Dedifferentiated amniotic fluid mesenchymal stem cell (primary cell): Measurements from ENCODE around the gene PLCL1.
A peak's percentile ranks its signal among the peaks of the same experiment; 100 is the strongest.
"Not testable (repeated sequence)": the region's sequence is repeated elsewhere in the genome, so short reads cannot be mapped to it uniquely, and the experiment has no call there.

Experiments
- DNase-seq: peaks from one replicate; pipeline ENCODE4 v3.0.0-alpha.2; 2016; ENCODE audit errors: extremely low spot score

Gene PLCL1

GRCh38 chr2:197810016-197810415, 5.6 kb downstream of the PLCL1 start:
- DNase-seq, result no peak

- DNase-seq, result no peak
Measured at GRCh38 chr2:197810491-197810890, 6.1 kb downstream of the PLCL1 start.

- no peak for DNase-seq
Measured at GRCh38 chr2:197813093-197813787, 8.8 kb downstream of the PLCL1 start.

- DNase-seq, result no peak
Measured at GRCh38 chr2:197814526-197814925, 10.1 kb downstream of the PLCL1 start.

- no peak for DNase-seq
Measured at GRCh38 chr2:197821550-197822289, 17.3 kb downstream of the PLCL1 start.

GRCh38 chr2:197822333-197822732, 17.9 kb downstream of the PLCL1 start:
- DNase-seq, result no peak

DNA sequence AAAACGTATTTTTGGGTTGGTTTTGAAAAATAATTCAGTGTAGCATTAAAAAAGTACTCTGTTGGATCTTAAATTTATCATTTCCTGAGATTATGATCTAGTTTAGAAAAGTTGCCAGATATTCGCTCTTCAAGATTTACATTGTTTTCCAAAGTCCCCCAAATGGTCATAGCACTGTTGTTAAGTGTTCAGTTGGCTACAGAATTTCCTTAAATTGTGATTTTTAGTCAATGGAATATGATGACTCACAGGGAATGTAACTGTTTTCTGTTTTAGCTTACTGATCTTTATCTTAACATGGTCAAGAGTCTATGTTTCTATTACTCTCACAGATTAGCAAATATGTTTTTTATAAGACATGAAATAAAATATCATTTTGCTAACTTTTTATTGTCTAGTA, 23.2 kb downstream of the PLCL1 start:
- DNase-seq, result peak; percentile 53

DNA sequence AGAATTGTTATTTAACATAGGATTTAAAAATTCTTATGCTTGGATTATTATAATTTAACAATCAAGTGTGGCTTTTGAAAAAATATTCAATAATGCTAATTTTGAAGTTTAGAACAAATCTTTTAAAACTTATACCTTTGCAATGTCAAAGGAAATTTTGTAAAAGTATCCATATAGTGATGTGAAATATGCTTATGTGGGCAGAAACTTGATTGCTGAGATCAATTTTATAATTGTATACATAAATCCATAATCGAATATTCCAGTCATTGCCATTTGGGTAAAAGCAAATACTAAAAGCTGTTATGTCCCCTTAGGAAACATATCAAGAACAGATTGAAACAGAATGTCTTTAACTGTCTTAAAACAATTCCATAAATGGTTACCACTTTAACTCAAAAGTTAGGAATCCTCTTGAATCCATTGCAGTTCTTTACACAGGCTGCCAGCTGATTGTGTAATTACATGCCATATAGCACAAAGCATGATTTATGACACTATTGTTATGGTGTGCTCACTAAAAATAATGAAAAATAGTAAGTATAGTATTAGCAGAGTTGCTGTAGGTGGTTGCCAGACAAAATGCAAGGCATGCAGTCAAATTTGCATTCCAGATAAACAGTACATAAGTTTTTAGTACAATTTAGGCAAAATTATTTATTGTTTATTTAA, 24.2 kb downstream of the PLCL1 start:
- DNase-seq, result peak; percentile 67

GRCh38 chr2:197834771-197835170, 30.4 kb downstream of the PLCL1 start:
- DNase-seq, result not testable (repeated sequence)

- DNase-seq, result no peak
Measured at GRCh38 chr2:197835293-197835692, 30.9 kb downstream of the PLCL1 start.

DNA sequence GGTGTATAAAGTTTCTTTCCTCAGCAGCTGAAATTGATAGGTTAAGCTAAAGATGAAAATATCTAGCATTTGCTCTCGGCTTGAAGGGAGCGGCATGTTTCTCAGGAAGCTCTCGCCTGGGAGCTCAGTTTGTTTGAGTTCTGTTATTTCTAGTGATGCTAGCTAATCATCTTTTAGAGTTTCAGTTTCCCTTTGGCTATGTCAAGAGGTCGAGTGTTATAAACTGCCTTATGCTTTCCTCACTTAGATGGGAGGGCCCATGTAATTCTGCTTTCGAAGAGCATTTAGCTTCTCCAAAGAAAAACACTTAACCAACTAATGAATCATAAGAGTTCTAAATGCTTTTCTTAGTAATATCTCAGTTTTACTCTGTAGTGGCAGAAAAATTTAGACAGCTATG, 33.6 kb downstream of the PLCL1 start:
- DNase-seq, result peak; percentile 33

DNA sequence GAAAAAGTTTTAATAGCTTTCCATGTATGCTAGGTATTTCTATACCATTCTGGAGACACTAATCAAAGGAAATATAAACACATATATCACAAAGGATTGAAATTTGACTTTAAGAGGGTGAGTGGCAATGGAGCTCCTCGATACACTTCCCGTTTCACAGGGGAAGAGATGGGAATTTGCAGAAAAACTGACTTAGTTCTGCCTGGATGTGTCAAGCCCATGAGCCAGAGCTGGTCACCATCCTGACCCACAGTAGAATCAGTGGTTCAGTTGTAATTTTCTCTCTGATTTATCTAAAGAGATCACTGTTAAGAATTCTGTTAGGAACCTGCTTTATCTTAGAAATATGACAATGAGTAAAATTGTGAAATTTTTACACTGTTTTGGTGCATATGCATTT, 34.2 kb downstream of the PLCL1 start:
- no peak for DNase-seq

GRCh38 chr2:197839327-197839726, 34.9 kb downstream of the PLCL1 start:
- no peak for DNase-seq

- no peak for DNase-seq
Measured at GRCh38 chr2:197839856-197840255, 35.5 kb downstream of the PLCL1 start.

DNA sequence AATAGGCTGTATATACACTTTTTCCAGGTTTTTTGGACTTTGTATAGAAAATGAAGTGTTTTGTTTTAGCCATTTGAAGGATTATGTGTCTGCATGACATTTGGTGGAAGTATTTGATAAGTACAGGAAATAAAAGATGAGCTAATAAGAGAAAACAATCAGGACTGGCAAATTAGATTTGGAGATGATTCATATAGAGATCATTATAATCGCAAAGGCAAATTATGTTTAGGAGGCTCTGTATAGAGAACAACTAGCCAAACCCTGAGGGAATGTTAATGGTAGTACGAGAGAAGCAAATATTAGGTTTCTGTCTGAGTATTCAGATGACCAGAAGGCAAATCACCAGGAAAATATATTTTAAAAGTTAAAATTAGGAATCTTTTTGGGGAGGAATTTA, 41.7 kb downstream of the PLCL1 start:
- no peak for DNase-seq

GRCh38 chr2:197846777-197847176, 42.4 kb downstream of the PLCL1 start:
- DNase-seq, result peak; percentile 55

DNA sequence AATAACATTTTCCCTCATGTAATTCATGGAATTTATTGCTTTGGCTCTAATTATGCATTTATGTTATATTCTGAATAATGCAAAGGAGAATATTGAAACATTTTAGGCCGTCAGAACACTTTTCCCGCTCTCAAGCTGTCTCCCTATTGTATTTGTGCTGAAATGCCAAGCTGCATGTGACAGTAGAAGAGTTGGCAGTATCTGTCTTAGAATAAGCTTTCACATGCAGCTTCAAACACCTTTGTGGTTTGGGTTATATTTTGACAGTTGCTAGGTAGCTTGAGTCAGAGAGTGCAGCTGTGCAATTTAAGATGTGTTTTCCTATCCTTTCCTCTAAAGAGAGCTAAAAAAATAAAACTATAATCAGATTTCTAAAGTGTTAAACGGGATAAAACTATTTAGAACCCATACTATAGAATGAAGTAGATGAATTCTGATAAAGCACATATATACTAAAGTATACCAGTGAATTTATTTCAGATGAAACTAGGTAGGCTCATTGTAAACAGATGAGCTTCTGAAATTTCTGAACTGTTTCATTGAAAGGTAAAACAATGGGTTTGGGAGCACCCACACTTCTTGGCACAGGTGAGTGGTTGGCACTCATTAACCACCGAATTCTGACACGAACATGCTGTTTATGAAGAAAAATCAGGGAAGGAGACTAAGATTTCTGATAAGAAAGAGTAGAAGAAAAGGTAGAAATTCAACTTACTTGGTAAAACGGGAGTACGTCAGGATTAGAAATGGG, 43.4 kb downstream of the PLCL1 start:
- no peak for DNase-seq

DNA sequence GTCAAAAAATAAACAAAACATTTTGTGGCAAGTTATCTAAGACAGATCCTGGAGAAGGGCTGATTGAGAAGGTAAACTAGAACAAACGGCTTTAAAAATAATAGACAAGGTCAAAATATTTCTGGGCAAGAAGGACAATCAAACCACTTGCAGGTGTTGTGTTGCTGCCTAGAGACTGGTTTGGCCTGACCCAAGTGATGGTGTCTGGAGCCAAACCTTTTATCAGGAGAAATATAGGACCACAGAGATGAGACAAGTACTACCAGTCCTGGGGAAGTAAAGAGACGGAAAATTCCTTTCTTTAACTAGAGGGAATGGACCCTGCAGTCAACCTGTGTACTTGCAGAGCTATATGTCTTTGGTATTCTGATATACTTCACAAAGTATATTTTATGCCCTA, 44.2 kb downstream of the PLCL1 start:
- no peak for DNase-seq

DNA sequence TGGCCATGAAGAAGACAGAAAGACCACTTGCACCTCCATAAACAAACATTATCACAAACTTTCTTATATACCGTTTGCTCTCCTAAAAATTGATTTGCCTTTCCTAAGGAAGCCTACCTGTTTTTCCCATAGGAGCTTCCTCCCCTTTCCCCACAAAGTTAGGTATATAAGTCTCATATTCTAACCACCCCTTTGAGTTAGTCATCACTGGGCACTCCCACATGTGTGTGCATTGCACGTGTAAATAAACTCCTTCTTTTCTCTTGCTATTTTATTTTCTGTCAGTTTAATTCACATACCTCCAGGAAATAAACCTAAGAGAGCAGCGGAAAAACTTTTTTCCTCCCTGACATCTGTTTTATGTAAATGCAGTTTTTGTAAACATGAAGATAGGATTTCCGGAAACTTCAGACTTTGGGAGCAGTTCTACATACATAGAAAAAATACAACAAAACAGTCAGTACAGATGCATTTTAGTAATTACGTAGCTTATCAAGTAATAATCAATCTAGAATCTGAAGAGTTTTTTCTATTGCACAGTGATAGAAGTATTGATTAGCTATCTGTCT, 46.6 kb downstream of the PLCL1 start:
- peak; percentile 32 for DNase-seq

- DNase-seq, result no peak
Measured at GRCh38 chr2:197851451-197851850, 47.1 kb downstream of the PLCL1 start.

GRCh38 chr2:197852108-197852507, 47.7 kb downstream of the PLCL1 start:
- no peak for DNase-seq

GRCh38 chr2:197853549-197853948, 49.2 kb downstream of the PLCL1 start:
- no peak for DNase-seq
